Activated CD4-positive, CD25-positive, alpha-beta regulatory T cell treated with anti-CD3 and anti-CD28 coated beads, Interleukin-2, amount 50 U/mL, for 72 hours (primary cell): ENCODE results near the gene PDCD7.
"Not testable (repeated sequence)": the region's sequence is repeated elsewhere in the genome, so short reads cannot be mapped to it uniquely, and the experiment has no call there.

Experiments used
- DNase-seq: peaks from one replicate; pipeline ENCODE4 v3.0.0; 2021

Gene PDCD7

GRCh38 chr15:65089206-65089824 lies 44.3 kb downstream of the PDCD7 start:
- no peak for DNase-seq

GRCh38 chr15:65088643-65089021 lies 45.0 kb downstream of the PDCD7 start:
- no peak for DNase-seq

- no peak for DNase-seq
These were observed 45.5 kb downstream of the PDCD7 start for GRCh38 chr15:65087873-65088642.

- DNase-seq = no peak
These were observed 46.2 kb downstream of the PDCD7 start for GRCh38 chr15:65087411-65087810.

GRCh38 chr15:65086680-65087111 lies 46.9 kb downstream of the PDCD7 start:
- DNase-seq = no peak

- no peak for DNase-seq
These were observed 47.5 kb downstream of the PDCD7 start for GRCh38 chr15:65085990-65086679.

GRCh38 chr15:65085207-65085753 lies 48.3 kb downstream of the PDCD7 start:
- DNase-seq = no peak

- no peak for DNase-seq
These were observed 49.0 kb downstream of the PDCD7 start for GRCh38 chr15:65084500-65085206.

- DNase-seq = no peak
These were observed 50.3 kb downstream of the PDCD7 start for GRCh38 chr15:65083262-65083701.

- DNase-seq = no peak
These were observed 51.2 kb downstream of the PDCD7 start for GRCh38 chr15:65082303-65082953.

GRCh38 chr15:65081758-65082157 lies 51.9 kb downstream of the PDCD7 start:
- no peak for DNase-seq

- no peak for DNase-seq
These were observed 52.3 kb downstream of the PDCD7 start for GRCh38 chr15:65081270-65081669.

- no peak for DNase-seq
These were observed 54.0 kb downstream of the PDCD7 start for GRCh38 chr15:65079580-65079979.

GRCh38 chr15:65077981-65078352 lies 55.6 kb downstream of the PDCD7 start:
- DNase-seq = peak; percentile 49

- no peak for DNase-seq
These were observed 56.2 kb downstream of the PDCD7 start for GRCh38 chr15:65077291-65077980.

GRCh38 chr15:65076486-65077290 lies 56.9 kb downstream of the PDCD7 start, which contains the start of gene KBTBD13:
Gene KBTBD13 (plus strand): TSS chr15:65076746. CDS start chr15:65076816, 70 bp downstream.
- DNase-seq = no peak

GRCh38 chr15:65075607-65076395 lies 57.8 kb downstream of the PDCD7 start:
- not testable (repeated sequence) for DNase-seq

- not testable (repeated sequence) for DNase-seq
These were observed 58.7 kb downstream of the PDCD7 start for GRCh38 chr15:65074946-65075345.

GRCh38 chr15:65072617-65073016 lies 61.0 kb downstream of the PDCD7 start:
- DNase-seq = no peak

GRCh38 chr15:65072027-65072426 lies 61.6 kb downstream of the PDCD7 start:
- DNase-seq = no peak
